H9 (cell line): ENCODE measurements around the gene PXN. TPM values are rescaled to one million over a fixed set of nuclear protein-coding genes. Genes with fewer than 3 reads are reported as not detected.

ENCODE experiments used
- DNase-seq: peaks from one replicate; pipeline ENCODE4 v3.0.0-alpha.2; 2017
- H2AFZ ChIP-seq: one replicate; pipeline ENCODE4 v1.6.1; 2013; ENCODE audit warnings: mild to moderate bottlenecking, low read length, control low read depth, moderate library complexity
- H2AK5ac ChIP-seq: 2 replicates; pipeline ENCODE4 v1.6.1; 2013; ENCODE audit warnings: low read length, control low read depth, mixed read lengths; ENCODE audit not compliant: insufficient read length
- H2BK120ac ChIP-seq: one replicate; pipeline ENCODE4 v1.6.1; 2013; ENCODE audit warnings: low read depth, mild to moderate bottlenecking, low read length, control low read depth, inconsistent platforms; ENCODE audit not compliant: poor library complexity, severe bottlenecking
- H2BK12ac ChIP-seq: 2 replicates; pipeline ENCODE4 v1.6.1; 2013; ENCODE audit warnings: low read length, control low read depth, mixed read lengths, low read depth; ENCODE audit not compliant: insufficient read length
- H2BK15ac ChIP-seq: 2 replicates; pipeline ENCODE4 v1.6.1; 2013; ENCODE audit warnings: low read depth, low read length, control low read depth
- H2BK20ac ChIP-seq: one replicate; pipeline ENCODE4 v1.6.1; 2013; ENCODE audit warnings: low read depth, mild to moderate bottlenecking, low read length, control low read depth, inconsistent platforms; ENCODE audit not compliant: poor library complexity, severe bottlenecking
- H2BK5ac ChIP-seq: 2 replicates; pipeline ENCODE4 v1.6.1; 2013; ENCODE audit warnings: low read length, control low read depth, mixed read lengths; ENCODE audit not compliant: insufficient read length
- H3K14ac ChIP-seq: 2 replicates; pipeline ENCODE4 v1.6.1; 2013; ENCODE audit warnings: low read length, control low read depth; ENCODE audit not compliant: insufficient read depth
- H3K18ac ChIP-seq: 2 replicates; pipeline ENCODE4 v1.6.1; 2013; ENCODE audit warnings: low read depth, mild to moderate bottlenecking, mixed read lengths, low read length, control low read depth; ENCODE audit not compliant: insufficient read length
- H3K23ac ChIP-seq: 2 replicates; pipeline ENCODE4 v1.6.1; 2013; ENCODE audit warnings: low read length, control low read depth, mixed read lengths, low read depth; ENCODE audit not compliant: insufficient read length
- H3K23me2 ChIP-seq: 2 replicates; pipeline ENCODE4 v1.6.1; 2013; ENCODE audit warnings: low read depth, mild to moderate bottlenecking, mixed read lengths, low read length, control low read depth; ENCODE audit not compliant: insufficient read length, poor library complexity, severe bottlenecking
- H3K27ac ChIP-seq: 2 replicates; pipeline ENCODE4 v1.5.1; 2013; ENCODE audit warnings: low read length, control low read depth, mixed read lengths, low read depth; ENCODE audit not compliant: insufficient read length
- H3K27me3 ChIP-seq: 2 replicates; pipeline ENCODE4 v1.6.1; 2013; ENCODE audit warnings: low read length, control low read depth, inconsistent platforms; ENCODE audit not compliant: insufficient read depth
- H3K4ac ChIP-seq: 2 replicates; pipeline ENCODE4 v1.6.1; 2013; ENCODE audit warnings: low read depth, mild to moderate bottlenecking, control low read depth, inconsistent platforms, low read length, moderate library complexity
- H3K4me1 ChIP-seq: 2 replicates; pipeline ENCODE4 v1.6.1; 2013; ENCODE audit warnings: low read length, control low read depth, inconsistent platforms; ENCODE audit not compliant: insufficient read depth
- H3K4me2 ChIP-seq: 2 replicates; pipeline ENCODE4 v1.6.1; 2013; ENCODE audit warnings: low read length, control low read depth, mixed read lengths; ENCODE audit not compliant: insufficient read length, insufficient read depth
- H3K56ac ChIP-seq: 2 replicates; pipeline ENCODE4 v1.6.1; 2013; ENCODE audit warnings: low read depth, mild to moderate bottlenecking, mixed read lengths, low read length, control low read depth; ENCODE audit not compliant: insufficient read length
- H3K79me1 ChIP-seq: 2 replicates; pipeline ENCODE4 v1.6.1; 2013; ENCODE audit warnings: low read depth, mild to moderate bottlenecking, moderate library complexity, low read length, control low read depth, inconsistent platforms; ENCODE audit not compliant: insufficient read depth, poor library complexity, severe bottlenecking
- H3K79me2 ChIP-seq: 2 replicates; pipeline ENCODE4 v1.6.1; 2013; ENCODE audit warnings: low read length, control low read depth, inconsistent platforms; ENCODE audit not compliant: insufficient read depth
- H3K9ac ChIP-seq: 2 replicates; pipeline ENCODE4 v1.6.1; 2013; ENCODE audit warnings: low read length, control low read depth, mixed read lengths; ENCODE audit not compliant: insufficient read length; ENCODE audit errors: extremely low read depth
- H3K9me3 ChIP-seq: one replicate; pipeline ENCODE4 v1.6.1; 2013; ENCODE audit warnings: low read depth, low read length, inconsistent platforms; ENCODE audit not compliant: control insufficient read depth
- H3T11ph ChIP-seq: one replicate; pipeline ENCODE4 v1.6.1; 2013; ENCODE audit warnings: mild to moderate bottlenecking, low read length, control low read depth, inconsistent platforms
- H4K20me1 ChIP-seq: one replicate; pipeline ENCODE4 v1.6.1; 2013; ENCODE audit not compliant: control insufficient read depth, insufficient read length, insufficient read depth
- H4K5ac ChIP-seq: 2 replicates; pipeline ENCODE4 v1.6.1; 2013; ENCODE audit warnings: low read depth, mild to moderate bottlenecking, mixed read lengths, low read length, control low read depth; ENCODE audit not compliant: insufficient read length
- H4K8ac ChIP-seq: replicated peaks from 2 replicates; pipeline ENCODE4 v1.6.1; 2013; ENCODE audit warnings: low read length, control low read depth, mixed read lengths, low read depth; ENCODE audit not compliant: insufficient read length
- H4K91ac ChIP-seq: 2 replicates; pipeline ENCODE4 v1.6.1; 2013; ENCODE audit warnings: low read depth, mild to moderate bottlenecking, moderate library complexity, mixed read lengths, low read length, control low read depth; ENCODE audit not compliant: insufficient read length
- H3K27ac Mint-ChIP-seq, 3 experiments: 2 replicates in 2 of 3; 3 replicates in 1 of 3; pipeline ENCODE4 v1.8.0; 2020 to 2021; ENCODE audit warnings: mixed read lengths in 3 of 3, mild to moderate bottlenecking in 1 of 3, moderate library complexity in 1 of 3
- H3K27me3 Mint-ChIP-seq: 2 replicates; pipeline ENCODE4 v1.8.0; 2021; ENCODE audit warnings: low read depth, mild to moderate bottlenecking, moderate library complexity, mixed read lengths
- H3K36me3 Mint-ChIP-seq, 3 experiments: 2 replicates in 2 of 3; 3 replicates in 1 of 3; pipeline ENCODE4 v1.8.0; 2020 to 2021; ENCODE audit warnings: low read depth in 3 of 3, mixed read lengths in 3 of 3; ENCODE audit not compliant: insufficient read depth in 1 of 3
- H3K4me1 Mint-ChIP-seq, 2 experiments: 2 replicates each; pipeline ENCODE4 v1.8.0; 2020; ENCODE audit warnings: mixed read lengths in 2 of 2
- H3K4me3 Mint-ChIP-seq, 2 experiments: 2 replicates in 1 of 2; 3 replicates in 1 of 2; pipeline ENCODE4 v1.8.0; 2020 to 2021; ENCODE audit warnings: mild to moderate bottlenecking in 2 of 2, mixed read lengths in 2 of 2, moderate library complexity in 1 of 2
- H3K9me3 Mint-ChIP-seq, 2 experiments: 2 replicates in 1 of 2; 3 replicates in 1 of 2; pipeline ENCODE4 v1.8.0; 2020; ENCODE audit warnings: mild to moderate bottlenecking in 2 of 2, mixed read lengths in 2 of 2, moderate library complexity in 1 of 2
- CTCF ChIP-seq: fragments of 200-600 bp; sonication (generic); conservative IDR thresholded peaks from 3 replicates; pipeline ENCODE4 v1.8.0; 2021; ENCODE audit warnings: antibody characterized with exemption, mild to moderate bottlenecking
- WGBS: extraction: QIAGEN DNeasy Blood & Tissue Kit; methylation state at CpG from one replicate; pipeline ENCODE4 v1.1.7; 2013; ENCODE audit warnings: missing lambda C conversion rate, low lambda C conversion rate, mixed read lengths; ENCODE audit not compliant: insufficient read length; ENCODE audit errors: extremely low coverage; 5-methylcytosine and 5-hydroxymethylcytosine counted together
- total RNA-seq: library from RNA; stranded (reverse); gene quantifications from 2 replicates; pipeline ENCODE4 v1.2.1, GENCODE V29; 2021

PXN gene
- total RNA-seq, 1 experiment from 2014 or later, result 92.8 TPM

- H2AK5ac ChIP-seq, result no peak overlapping the region
- H2BK120ac ChIP-seq, result no peak overlapping the region
- no peaks in the 10 kb centered on the region for H3K9me3 ChIP-seq
- no peak overlapping the region for H3K4ac ChIP-seq
- peaks cover 3% of the 10 kb centered on the region for H3K79me1 ChIP-seq
- no peak overlapping the region for H4K8ac ChIP-seq
- Mint-ChIP-seq H3K4me3 (peak overlapping the region; percentile 75 to 87), H3K9me3 (no peaks in the 10 kb centered on the region; a peak in 1 of 5 replicates), H3K27ac (peak overlapping the region in 2 of 3 experiments; percentile 15 to 49; a peak in 5 of 7 replicates), H3K36me3 (peaks cover 0 to 5% (median 5%) of the 10 kb centered on the region in 3 experiments; a peak in 3 of 7 replicates), H3K4me1 (peaks cover 31 to 50% of the 10 kb centered on the region in 2 experiments), H3K27me3 (no peaks in the 10 kb centered on the region)
- H3K9ac ChIP-seq, result peak overlapping the region; percentile 49
- H4K5ac ChIP-seq, result no peak overlapping the region
- peak overlapping the region; percentile 50 for H3K4me2 ChIP-seq
- H3K27me3 ChIP-seq, result no peaks in the 10 kb centered on the region
- WGBS, result no CpG with 5 or more reads among the region's 29 CpGs
- H2BK15ac ChIP-seq, result no peak overlapping the region
- peaks cover 8% of the 10 kb centered on the region for H3K23me2 ChIP-seq
- no peak overlapping the region for H3T11ph ChIP-seq
- no peaks in the 10 kb centered on the region for H4K20me1 ChIP-seq
- no peak overlapping the region for H3K56ac ChIP-seq
- no peak for TF ChIP-seq CTCF
- H3K18ac ChIP-seq, result no peak overlapping the region
- H2AFZ ChIP-seq, result no peak overlapping the region
- no peak overlapping the region for H4K91ac ChIP-seq
- no peak overlapping the region for H2BK12ac ChIP-seq
- peak overlapping the region; percentile 67 for H3K14ac ChIP-seq
- DNase-seq, result no peak
- H3K4me1 ChIP-seq, result peaks cover 12% of the 10 kb centered on the region
- H2BK20ac ChIP-seq, result no peak overlapping the region
- no peak overlapping the region for H3K23ac ChIP-seq
- H3K79me2 ChIP-seq, result peaks cover 40% of the 10 kb centered on the region; the same call in 1 of the 2 replicates
- H3K27ac ChIP-seq, result no peak overlapping the region
- no peak overlapping the region for H2BK5ac ChIP-seq
Observed at GRCh38 chr12:120264904-120265472, 542 bp downstream of the PXN start.
